Measurements from ENCODE around the gene PRICKLE4. TPM values are rescaled to one million over a fixed set of nuclear protein-coding genes. Genes with fewer than 3 reads are reported as not detected.

PRICKLE4 gene
- total and polyA plus RNA-seq, 2 donors: 3.1 to 3.7 TPM

DNA sequence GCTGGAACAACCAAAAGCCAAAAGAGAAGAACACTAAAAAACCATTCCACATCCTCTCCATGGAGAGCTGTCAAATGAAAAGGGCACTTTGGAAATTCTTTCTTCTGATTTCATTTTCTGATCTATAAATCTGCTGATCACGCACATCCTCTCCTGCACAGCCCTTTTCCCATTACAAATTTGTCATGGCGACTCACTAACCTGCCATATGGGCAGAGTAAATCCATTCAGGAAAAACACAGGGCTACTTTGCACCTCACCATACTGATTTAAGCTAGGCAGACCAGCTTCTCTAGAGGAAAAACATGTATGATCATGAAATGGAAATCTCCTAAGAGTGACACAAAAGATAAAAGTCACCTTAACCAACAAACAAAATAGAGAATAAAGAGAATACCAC is 32.9 kb downstream of the PRICKLE4 start:
- H3K36me3 ChIP-seq (ENCODE audit: insufficient read depth): no peaks in the 10 kb centered on the region

GRCh38 chr6:41813956-41814355 is 33.4 kb downstream of the PRICKLE4 start:
- WGBS: 88% methylated on average over 2 of the region's 2 CpGs
- Histone ChIP-seq H3K27ac (ENCODE audit: low read depth) (no peak overlapping the region), H3K36me3 (ENCODE audit: insufficient read depth) (no peaks in the 10 kb centered on the region), H3K4me1 (ENCODE audit: insufficient read depth) (no peaks in the 10 kb centered on the region), H3K4me3 (ENCODE audit: low read depth, low read length) (no peak overlapping the region)
- no peak for DNase-seq (ENCODE audit: extremely low spot score)

More for the DNA sequence above, 32.9 kb downstream of the PRICKLE4 start:
- Histone ChIP-seq H3K4me3 (ENCODE audit: low read depth, low read length) (no peak overlapping the region), H3K4me1 (ENCODE audit: insufficient read depth) (no peaks in the 10 kb centered on the region), H3K27ac (ENCODE audit: low read depth) (no peak overlapping the region)
- WGBS: 93% methylated on average over 2 of the region's 2 CpGs
- DNase-seq (ENCODE audit: extremely low spot score): no peak

DNA sequence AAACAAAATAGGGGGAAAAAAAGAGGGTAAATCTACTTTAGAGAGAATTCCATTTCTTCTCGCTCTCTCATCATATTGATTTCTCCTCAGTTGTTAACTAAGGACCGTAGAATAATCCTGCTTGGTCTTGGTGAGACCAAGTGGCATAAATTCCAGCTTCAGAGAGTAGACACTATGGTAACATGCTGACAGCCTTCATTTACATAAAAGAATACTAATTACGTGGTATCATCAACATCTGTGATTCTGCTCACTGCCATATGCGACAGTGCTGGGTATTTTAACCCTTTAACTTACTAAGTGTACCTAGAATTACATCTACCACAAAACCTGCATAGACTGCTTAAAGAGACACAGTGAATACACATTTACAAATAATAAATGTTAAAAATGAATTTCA is 34.0 kb downstream of the PRICKLE4 start:
- H3K4me3 ChIP-seq (ENCODE audit: low read depth, low read length): no peak overlapping the region
- no peaks in the 10 kb centered on the region for H3K36me3 ChIP-seq (ENCODE audit: insufficient read depth)
- no peak overlapping the region for H3K27ac ChIP-seq (ENCODE audit: low read depth)
- WGBS: 77% methylated on average over 4 of the region's 4 CpGs
- DNase-seq (ENCODE audit: extremely low spot score): no peak
- H3K4me1 ChIP-seq (ENCODE audit: insufficient read depth): no peaks in the 10 kb centered on the region

- Histone ChIP-seq H3K4me1 (ENCODE audit: insufficient read depth) (no peaks in the 10 kb centered on the region), H3K27ac (ENCODE audit: low read depth) (no peak overlapping the region), H3K4me3 (ENCODE audit: low read depth, low read length) (no peak overlapping the region), H3K36me3 (ENCODE audit: insufficient read depth) (no peaks in the 10 kb centered on the region)
- no peak for DNase-seq (ENCODE audit: extremely low spot score)
- WGBS: 81% methylated on average over 1 of the region's 1 CpG
These were observed 35.0 kb downstream of the PRICKLE4 start for GRCh38 chr6:41815587-41815986.

DNA sequence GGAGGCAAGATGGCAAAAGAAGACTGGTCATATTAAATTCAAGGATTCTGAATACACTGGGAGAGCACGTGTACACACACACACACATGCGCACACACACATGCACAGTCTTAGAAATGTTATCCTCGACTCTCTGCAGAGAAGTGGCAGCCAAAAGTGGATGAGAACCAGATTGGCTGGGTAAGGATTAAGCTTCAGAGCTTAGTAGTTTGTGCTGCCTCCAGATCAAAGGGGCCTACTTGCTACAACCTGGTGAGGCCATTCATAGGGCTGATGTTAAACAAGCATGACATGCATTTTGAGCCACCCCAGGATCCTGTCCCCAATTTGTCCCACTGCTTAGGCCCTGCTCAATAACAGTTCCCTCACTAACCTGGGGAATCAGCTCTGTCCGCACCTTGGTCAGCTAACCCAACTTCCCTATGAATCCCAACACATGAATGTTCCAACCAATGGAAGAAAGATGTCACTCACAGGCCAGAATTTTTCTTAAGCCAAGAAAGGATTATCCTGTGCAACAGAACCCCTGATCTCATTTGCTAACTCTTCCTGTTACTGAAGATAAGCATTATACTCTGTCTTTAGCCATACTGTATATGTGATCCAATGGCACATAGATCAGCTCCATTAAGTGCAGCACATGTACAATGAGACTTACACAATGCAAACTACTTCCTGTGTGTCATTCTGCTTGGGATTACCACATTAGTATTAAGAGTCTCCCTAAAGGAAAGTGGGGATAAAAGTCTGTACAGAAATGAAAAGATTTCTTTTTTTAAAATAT is 37.9 kb downstream of the PRICKLE4 start:
- Histone ChIP-seq H3K27ac (ENCODE audit: low read depth) (no peak overlapping the region), H3K36me3 (ENCODE audit: insufficient read depth) (no peaks in the 10 kb centered on the region), H3K4me1 (ENCODE audit: insufficient read depth) (no peaks in the 10 kb centered on the region), H3K4me3 (ENCODE audit: low read depth, low read length) (no peak overlapping the region)
- DNase-seq (ENCODE audit: extremely low spot score): no peak
- 78% methylated on average over 4 of the region's 4 CpGs for WGBS

- no peak overlapping the region for H3K27ac ChIP-seq (ENCODE audit: low read depth)
- 92% methylated on average over 4 of the region's 4 CpGs for WGBS
- no peaks in the 10 kb centered on the region for H3K4me1 ChIP-seq (ENCODE audit: insufficient read depth)
- H3K36me3 ChIP-seq (ENCODE audit: insufficient read depth): no peaks in the 10 kb centered on the region
- no peak for DNase-seq (ENCODE audit: extremely low spot score)
- no peak overlapping the region for H3K4me3 ChIP-seq (ENCODE audit: low read depth, low read length)
These were observed 40.7 kb downstream of the PRICKLE4 start for GRCh38 chr6:41821266-41821665.

DNA sequence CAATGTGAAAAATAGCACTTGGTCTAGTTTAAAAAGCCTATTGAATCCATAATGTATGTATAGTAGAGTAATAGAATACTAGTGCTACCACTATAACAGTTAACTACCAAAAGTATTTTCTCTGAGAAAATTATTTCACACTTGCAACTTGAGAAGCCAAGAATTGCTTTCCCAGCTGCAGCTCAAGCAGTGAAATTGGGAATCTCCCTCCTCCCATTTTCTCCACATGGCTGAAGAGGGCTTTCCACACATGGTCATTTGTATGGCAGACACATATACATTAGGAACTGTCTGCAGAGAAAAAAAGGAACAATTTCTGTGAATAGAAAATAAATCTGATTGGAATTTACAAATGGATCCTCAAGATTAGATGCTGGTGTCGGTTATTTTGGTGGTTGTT is 41.4 kb downstream of the PRICKLE4 start:
- H3K4me3 ChIP-seq (ENCODE audit: low read depth, low read length): no peak overlapping the region
- DNase-seq (ENCODE audit: extremely low spot score): no peak
- H3K4me1 ChIP-seq (ENCODE audit: insufficient read depth): no peaks in the 10 kb centered on the region
- 97% methylated on average over 1 of the region's 1 CpG for WGBS
- no peaks in the 10 kb centered on the region for H3K36me3 ChIP-seq (ENCODE audit: insufficient read depth)
- no peak overlapping the region for H3K27ac ChIP-seq (ENCODE audit: low read depth)

GRCh38 chr6:41823178-41823577 is 42.6 kb downstream of the PRICKLE4 start:
- no peak for DNase-seq (ENCODE audit: extremely low spot score)
- WGBS: 95% methylated on average over 1 of the region's 1 CpG
- Histone ChIP-seq H3K36me3 (ENCODE audit: insufficient read depth) (no peaks in the 10 kb centered on the region), H3K4me1 (ENCODE audit: insufficient read depth) (no peaks in the 10 kb centered on the region), H3K4me3 (ENCODE audit: low read depth, low read length) (no peak overlapping the region), H3K27ac (ENCODE audit: low read depth) (no peak overlapping the region)

DNA sequence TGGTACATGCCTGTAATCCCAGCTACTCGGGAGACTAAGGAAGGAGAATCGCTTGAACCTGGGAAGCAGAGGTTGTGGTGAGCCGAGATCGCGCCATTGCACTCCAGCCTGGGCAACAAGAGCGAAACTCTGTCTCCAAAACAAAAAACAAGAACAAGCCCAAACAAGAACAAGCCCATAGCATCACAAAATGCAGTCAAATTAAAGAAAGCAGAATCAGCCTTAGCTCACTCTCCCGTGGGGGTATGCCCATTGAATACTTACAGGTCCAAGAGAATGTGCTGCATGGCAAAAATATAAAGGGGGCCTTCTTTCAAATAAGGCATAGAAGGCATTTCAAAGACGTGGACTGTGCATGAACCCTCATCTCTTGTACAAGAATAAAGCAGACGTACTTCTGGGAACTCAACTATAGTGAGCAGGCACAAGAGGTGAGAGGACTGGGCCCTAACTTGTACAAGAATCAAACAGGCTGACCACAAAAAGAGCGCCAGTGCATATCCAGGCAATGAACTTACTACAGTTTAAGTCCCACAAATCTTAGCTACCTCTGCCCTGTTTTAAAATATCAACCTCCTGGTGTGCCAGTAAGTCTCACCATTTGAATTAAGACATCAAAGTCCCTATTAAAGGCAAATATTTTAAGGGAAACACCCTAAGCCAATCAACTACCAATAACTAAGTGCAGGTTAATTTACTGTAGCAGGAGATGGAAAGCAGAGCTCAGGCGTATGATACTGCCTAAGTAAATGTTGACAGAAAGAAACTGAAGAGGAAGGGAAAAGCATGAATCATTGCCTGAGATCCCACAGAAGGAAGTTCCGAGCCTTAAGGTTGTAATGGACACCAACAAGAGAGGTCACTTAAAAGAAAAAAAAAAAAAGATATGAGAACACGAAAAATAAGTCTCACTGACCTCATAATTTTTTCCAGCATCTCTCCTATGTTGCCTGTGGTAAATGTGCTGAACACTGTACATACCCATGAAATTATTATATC is 44.3 kb downstream of the PRICKLE4 start:
- no peak for DNase-seq (ENCODE audit: extremely low spot score)
- Histone ChIP-seq H3K4me3 (ENCODE audit: low read depth, low read length) (no peak overlapping the region), H3K4me1 (ENCODE audit: insufficient read depth) (no peaks in the 10 kb centered on the region), H3K27ac (ENCODE audit: low read depth) (peak overlapping the region; percentile 47), H3K36me3 (ENCODE audit: insufficient read depth) (no peaks in the 10 kb centered on the region)
- WGBS: 85% methylated on average over 13 of the region's 13 CpGs

GRCh38 chr6:41826343-41827022 is 45.9 kb downstream of the PRICKLE4 start:
- Histone ChIP-seq H3K36me3 (ENCODE audit: insufficient read depth) (no peaks in the 10 kb centered on the region), H3K4me3 (ENCODE audit: low read depth, low read length) (no peak overlapping the region), H3K4me1 (ENCODE audit: insufficient read depth) (no peaks in the 10 kb centered on the region), H3K27ac (ENCODE audit: low read depth) (no peak overlapping the region)
- 97% methylated on average over 2 of the region's 2 CpGs for WGBS
- DNase-seq (ENCODE audit: extremely low spot score): no peak

- WGBS: 76% methylated on average over 3 of the region's 3 CpGs
- no peaks in the 10 kb centered on the region for H3K4me1 ChIP-seq (ENCODE audit: insufficient read depth)
- H3K4me3 ChIP-seq (ENCODE audit: low read depth, low read length): no peak overlapping the region
These were observed 51.7 kb downstream of the PRICKLE4 start for GRCh38 chr6:41832263-41832662.

DNA sequence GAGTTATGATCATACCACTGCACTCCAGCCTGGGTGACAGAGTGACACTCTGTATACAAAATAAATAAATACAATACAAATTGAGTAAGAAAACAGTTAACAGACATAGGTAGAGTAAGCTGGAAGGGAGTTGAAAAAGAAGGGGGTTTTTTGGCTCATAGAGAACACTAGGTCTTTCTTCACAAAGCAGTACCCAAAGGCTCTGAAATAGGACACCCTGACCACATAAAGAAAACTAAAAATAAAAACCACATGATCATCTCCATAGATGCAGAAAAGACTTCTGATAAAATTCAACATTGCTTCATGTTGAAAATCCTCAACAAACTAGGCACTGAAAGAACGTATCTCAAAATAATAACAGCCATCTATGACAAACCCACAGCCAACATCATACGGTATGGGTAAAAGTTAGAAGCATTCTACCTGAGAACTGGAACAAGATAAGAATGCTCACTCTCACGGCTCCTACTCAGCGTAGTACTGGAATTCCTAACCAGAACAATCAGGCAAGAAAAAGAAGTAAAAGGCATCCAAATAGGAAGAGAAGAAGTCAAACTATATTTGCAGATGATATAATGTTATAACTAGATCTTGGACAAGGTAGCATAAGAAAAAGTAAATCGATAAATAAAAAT is 55.6 kb downstream of the PRICKLE4 start:
- H3K27ac ChIP-seq (ENCODE audit: low read depth): no peak overlapping the region
- no peak overlapping the region for H3K4me3 ChIP-seq (ENCODE audit: low read depth, low read length)
- no peaks in the 10 kb centered on the region for H3K36me3 ChIP-seq (ENCODE audit: insufficient read depth)
- 88% methylated on average over 5 of the region's 5 CpGs for WGBS
- H3K4me1 ChIP-seq (ENCODE audit: insufficient read depth): no peaks in the 10 kb centered on the region
- no peak for DNase-seq (ENCODE audit: extremely low spot score)

More at GRCh38 chr6:41832263-41832662, 51.7 kb downstream of the PRICKLE4 start:
- H3K36me3 ChIP-seq (ENCODE audit: insufficient read depth): no peaks in the 10 kb centered on the region
- no peak for DNase-seq (ENCODE audit: extremely low spot score)
- no peak overlapping the region for H3K27ac ChIP-seq (ENCODE audit: low read depth)

DNA sequence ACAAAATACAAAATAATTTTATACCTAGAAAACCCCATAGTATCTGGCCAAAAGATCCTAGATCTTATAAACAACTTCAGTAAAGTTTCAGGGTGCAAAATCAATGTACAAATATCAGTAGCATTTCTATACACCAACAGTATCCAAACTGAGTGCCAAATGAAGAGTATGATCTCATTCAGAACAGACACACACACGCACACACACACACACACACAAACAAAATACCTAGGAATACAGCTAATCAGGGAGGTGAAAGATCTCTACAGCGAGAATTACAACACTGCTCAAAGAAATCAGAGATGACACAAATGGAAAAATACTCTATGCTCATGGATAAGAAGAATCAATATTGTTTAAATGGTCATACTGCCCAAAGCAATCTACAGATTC is 56.1 kb downstream of the PRICKLE4 start:
- 94% methylated on average over 2 of the region's 2 CpGs for WGBS
- DNase-seq (ENCODE audit: extremely low spot score): no peak
- Histone ChIP-seq H3K36me3 (ENCODE audit: insufficient read depth) (no peaks in the 10 kb centered on the region), H3K4me1 (ENCODE audit: insufficient read depth) (no peaks in the 10 kb centered on the region), H3K27ac (ENCODE audit: low read depth) (no peak overlapping the region), H3K4me3 (ENCODE audit: low read depth, low read length) (no peak overlapping the region)
